ENCODE data around the gene ELMO2.
A peak's percentile ranks its signal among the peaks of the same experiment; 100 is the strongest.

- TF ChIP-seq CREB5 (CRISPR knock-in tag; IDR thresholded peaks at IDR 0.05; ENCODE audit: low read depth) (no peak), BACH2 (CRISPR knock-in tag; IDR thresholded peaks at IDR 0.05; ENCODE audit: borderline replicate concordance) (no peak), RARB (CRISPR knock-in tag; IDR thresholded peaks at IDR 0.05) (no peak), TOX (CRISPR knock-in tag; IDR thresholded peaks at IDR 0.05; ENCODE audit: borderline replicate concordance) (no peak), ZFP30 (CRISPR knock-in tag; IDR thresholded peaks at IDR 0.05) (no peak), ARNTL (CRISPR knock-in tag; IDR thresholded peaks at IDR 0.05; ENCODE audit: borderline replicate concordance, low read depth) (no peak), SNAI2 (CRISPR knock-in tag; IDR thresholded peaks at IDR 0.05) (0 out of 2 replicates have a peak, but pooled peaks have one; percentile 17), ZC3H10 (CRISPR knock-in tag; IDR thresholded peaks at IDR 0.05) (no peak), CSDC2 (CRISPR knock-in tag; IDR thresholded peaks at IDR 0.05) (no peak), OSR1 (CRISPR knock-in tag; IDR thresholded peaks at IDR 0.05) (no peak), ESRRG (CRISPR knock-in tag; IDR thresholded peaks at IDR 0.05) (no peak), ISL1 (CRISPR knock-in tag; IDR thresholded peaks at IDR 0.05) (no peak)
- TF ChIP-seq, protein P1, sequence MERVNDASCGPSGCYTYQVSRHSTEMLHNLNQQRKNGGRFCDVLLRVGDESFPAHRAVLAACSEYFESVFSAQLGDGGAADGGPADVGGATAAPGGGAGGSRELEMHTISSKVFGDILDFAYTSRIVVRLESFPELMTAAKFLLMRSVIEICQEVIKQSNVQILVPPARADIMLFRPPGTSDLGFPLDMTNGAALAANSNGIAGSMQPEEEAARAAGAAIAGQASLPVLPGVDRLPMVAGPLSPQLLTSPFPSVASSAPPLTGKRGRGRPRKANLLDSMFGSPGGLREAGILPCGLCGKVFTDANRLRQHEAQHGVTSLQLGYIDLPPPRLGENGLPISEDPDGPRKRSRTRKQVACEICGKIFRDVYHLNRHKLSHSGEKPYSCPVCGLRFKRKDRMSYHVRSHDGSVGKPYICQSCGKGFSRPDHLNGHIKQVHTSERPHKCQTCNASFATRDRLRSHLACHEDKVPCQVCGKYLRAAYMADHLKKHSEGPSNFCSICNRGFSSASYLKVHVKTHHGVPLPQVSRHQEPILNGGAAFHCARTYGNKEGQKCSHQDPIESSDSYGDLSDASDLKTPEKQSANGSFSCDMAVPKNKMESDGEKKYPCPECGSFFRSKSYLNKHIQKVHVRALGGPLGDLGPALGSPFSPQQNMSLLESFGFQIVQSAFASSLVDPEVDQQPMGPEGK (CRISPR knock-in tag; IDR thresholded peaks at IDR 0.05; ENCODE audit: borderline replicate concordance): no peak
- TF ChIP-seq, protein P2, sequence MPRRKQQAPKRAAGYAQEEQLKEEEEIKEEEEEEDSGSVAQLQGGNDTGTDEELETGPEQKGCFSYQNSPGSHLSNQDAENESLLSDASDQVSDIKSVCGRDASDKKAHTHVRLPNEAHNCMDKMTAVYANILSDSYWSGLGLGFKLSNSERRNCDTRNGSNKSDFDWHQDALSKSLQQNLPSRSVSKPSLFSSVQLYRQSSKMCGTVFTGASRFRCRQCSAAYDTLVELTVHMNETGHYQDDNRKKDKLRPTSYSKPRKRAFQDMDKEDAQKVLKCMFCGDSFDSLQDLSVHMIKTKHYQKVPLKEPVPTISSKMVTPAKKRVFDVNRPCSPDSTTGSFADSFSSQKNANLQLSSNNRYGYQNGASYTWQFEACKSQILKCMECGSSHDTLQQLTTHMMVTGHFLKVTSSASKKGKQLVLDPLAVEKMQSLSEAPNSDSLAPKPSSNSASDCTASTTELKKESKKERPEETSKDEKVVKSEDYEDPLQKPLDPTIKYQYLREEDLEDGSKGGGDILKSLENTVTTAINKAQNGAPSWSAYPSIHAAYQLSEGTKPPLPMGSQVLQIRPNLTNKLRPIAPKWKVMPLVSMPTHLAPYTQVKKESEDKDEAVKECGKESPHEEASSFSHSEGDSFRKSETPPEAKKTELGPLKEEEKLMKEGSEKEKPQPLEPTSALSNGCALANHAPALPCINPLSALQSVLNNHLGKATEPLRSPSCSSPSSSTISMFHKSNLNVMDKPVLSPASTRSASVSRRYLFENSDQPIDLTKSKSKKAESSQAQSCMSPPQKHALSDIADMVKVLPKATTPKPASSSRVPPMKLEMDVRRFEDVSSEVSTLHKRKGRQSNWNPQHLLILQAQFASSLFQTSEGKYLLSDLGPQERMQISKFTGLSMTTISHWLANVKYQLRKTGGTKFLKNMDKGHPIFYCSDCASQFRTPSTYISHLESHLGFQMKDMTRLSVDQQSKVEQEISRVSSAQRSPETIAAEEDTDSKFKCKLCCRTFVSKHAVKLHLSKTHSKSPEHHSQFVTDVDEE (CRISPR knock-in tag; IDR thresholded peaks at IDR 0.05): no peak
Measured at GRCh38 chr20:46350201-46350985, 56.0 kb downstream of the ELMO2 start.

Measured in SK-N-SH treated with all-trans-retinoic acid at 6 μM for 48 hours (cell line).